ENCODE measurements around the gene TMEM119.

GRCh38 chr12:108571609-108572165 is 26.2 kb downstream of the TMEM119 start:
- TF ChIP-seq CTCF (conservative IDR thresholded peaks at IDR 0.05) (no peak), ZFX (IDR thresholded peaks at IDR 0.05) (no peak)
